NOMO-1 treated with DMSO at 0.1 percent for 48 hours (cell line): ENCODE data around the gene ACBD7.

Experiments
- DNase-seq: peaks from one replicate; lab custom pipeline; 2025; ENCODE audit not compliant: unreplicated experiment; lab: John Stamatoyannopoulos, UW

Gene ACBD7

DNA sequence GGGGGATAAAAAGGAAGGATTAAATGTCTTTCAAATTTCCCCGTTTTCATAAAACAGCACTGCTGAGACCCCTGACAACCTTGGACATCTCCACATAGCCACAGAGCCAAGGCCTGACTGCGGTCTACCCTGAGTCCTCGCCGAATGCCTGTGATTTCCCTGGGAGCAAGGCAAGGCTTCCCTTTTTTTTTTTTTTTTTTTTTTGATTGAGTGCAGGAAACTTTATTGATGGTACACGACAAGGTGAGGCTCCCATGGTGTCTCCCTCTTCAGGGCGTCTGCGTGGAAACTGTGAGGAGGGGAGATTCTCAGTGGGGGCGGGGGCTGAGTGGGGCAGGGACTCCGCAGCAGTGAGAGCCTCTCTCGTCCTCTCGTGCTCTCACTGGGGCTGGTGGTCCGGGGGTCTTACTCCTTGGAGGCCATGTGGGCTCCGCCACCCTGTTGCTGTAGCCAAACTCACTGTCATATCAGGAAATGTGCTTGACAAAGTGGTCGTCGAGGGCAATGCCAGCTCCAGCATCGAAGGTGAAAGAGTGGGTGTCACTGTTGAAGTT, 4.4 kb upstream of the ACBD7 start:
- DNase-seq = no peak

DNA sequence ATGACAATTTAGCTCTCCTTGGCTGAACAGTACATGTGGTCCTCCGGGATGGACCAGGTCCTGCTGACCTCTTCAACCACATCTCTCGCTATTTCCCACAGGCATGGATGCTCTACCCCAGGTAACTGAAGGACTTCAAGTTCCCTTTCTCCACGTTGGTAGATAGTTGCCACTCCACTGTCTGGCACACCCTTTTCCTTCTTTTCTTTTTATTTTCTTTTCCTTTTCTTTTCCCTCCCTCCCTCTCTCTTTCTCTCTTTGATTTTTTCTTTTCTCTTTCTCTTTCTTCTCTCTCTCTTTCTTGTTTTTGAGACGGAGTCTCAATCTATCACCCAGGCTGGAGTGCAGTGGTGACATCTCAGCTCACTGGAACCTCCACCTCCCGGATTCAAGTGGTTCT, 2.8 kb upstream of the ACBD7 start:
- DNase-seq = no peak

DNA sequence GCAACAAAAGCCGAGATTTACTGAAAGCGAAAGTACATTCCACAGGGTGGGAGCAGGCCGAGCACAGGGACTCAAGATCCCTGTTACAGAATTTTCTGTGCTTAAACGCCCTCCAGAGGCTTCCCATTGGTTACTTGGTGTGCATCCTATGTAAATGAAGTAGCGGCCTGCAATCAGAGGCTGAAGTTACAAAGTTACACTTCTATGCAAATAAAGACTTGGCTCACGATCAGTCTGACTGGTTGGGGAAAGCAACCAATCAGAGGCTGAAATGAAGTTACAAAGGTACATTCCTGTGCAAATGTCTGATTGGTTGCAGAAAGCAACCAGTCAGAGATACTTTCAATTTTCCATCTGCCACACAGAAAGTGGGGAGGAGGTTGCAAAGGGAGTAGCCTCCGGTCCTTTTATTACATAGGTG, 4.1 kb downstream of the ACBD7 start:
- no peak for DNase-seq

DNA sequence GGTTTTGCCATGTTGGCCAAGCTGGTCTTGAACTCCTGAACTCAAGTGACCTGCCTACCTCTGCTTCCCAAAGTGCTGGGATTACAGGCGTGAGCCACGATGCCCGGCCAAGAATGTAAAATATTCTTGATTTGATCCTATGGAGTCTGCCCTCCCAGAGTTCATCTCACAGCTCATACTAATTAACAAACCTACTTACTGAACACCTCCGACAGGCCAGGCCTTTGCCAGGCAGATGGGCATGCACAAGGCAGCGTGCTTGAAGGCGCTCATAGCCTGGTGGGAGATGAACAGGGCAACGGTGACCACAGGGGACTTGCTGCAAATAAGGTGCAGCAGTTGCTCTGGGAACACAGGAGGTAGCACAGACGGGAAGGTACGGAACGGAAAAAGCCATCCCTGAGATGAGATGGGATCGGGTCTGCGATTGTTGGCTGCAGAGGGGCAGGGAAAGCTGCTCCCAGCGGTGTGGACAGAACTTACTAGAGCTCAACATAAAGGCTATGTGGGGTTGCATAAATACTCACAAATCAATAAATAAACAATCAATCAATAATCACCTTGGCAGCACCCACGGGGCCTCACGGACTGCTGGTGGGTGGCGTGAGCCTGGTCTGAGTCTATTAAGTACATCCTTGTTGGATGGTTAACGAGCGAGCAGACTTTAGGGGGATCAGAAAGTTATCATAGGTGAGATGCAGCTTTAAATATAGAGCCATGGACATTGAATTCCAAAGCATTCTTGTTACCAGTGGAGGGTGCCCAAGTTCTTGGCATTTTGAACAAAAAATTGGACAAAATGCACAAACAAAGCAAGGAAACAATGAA, 4.7 kb downstream of the ACBD7 start:
- DNase-seq = no peak

DNA sequence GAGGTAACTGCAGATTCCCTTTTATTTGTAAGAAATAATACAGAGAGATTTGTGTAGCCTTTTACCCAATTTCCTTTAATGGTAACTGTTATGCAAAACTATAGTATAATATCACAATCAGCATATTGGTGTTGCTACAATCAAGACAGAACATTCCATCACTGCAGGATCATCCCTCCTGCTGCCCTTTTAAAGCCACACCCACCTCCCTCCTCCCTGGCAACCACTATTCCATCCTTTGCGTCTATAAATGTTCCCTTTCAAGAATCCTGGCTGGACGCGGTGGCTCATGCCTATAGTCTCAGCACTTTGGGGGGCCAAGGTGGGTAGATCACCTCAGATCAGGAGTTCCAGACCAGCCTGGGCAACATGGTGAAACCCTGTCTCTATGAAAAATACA, 13.2 kb downstream of the ACBD7 start:
- no peak for DNase-seq

DNA sequence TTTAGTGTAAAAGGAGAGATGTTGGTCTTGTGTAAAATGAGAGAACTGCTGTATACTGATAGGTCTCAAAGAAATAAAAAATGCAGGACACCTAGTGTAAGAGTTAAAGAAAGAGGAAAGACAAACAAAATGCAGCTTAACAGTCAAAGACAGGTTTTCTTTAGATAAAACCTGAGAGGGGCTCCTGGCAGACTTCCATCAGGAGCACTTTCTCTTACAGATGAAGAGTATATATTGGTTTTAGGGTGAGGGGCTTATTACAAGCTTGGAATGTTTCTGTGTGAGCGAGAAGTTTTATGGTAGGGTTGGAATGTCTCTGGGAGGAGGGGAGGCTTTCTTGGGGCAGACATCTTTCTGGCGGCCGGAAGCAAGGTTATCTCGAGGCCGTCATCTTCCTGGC, 16.2 kb downstream of the ACBD7 start:
- DNase-seq = no peak

DNA sequence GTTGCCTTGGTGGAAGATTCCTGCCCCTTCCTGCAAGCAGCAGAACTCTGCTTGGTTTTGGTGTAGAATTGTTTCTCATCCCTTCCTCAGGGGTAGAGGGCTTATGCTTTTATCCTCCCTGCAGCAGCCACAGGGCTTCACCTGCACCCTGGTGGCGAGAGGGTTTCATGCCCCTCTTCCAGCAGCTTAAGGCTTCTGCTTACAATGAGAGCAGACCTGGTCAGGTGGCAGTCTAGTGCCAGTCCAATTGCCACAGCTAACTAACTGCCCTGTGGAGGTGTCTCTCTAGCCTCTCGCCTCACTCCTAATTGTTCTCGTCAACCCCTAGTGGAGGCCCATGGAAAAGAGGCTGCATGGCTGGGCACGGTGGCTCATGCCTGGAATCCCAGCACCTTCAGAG, 19.3 kb downstream of the ACBD7 start:
- no peak for DNase-seq

DNA sequence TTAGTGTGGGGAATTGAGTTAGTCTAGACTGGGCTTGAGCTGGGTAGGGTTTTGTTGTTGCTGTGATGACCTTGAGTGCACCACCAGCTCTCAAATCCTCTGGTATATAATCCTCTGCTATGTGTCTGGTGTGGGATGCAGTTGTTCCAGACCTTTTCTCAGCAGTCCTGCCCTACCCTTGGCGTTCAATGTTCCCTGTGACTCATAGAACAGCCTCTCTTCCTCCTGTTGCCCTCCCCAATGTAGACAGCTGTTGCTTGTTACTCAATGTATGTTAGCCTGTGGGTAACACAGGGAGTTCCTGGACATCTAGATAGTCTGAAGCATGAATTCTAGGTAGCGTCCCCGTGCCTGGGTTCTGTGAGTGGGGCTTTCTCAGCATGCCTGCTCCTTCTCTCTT, 19.8 kb downstream of the ACBD7 start:
- no peak for DNase-seq

DNA sequence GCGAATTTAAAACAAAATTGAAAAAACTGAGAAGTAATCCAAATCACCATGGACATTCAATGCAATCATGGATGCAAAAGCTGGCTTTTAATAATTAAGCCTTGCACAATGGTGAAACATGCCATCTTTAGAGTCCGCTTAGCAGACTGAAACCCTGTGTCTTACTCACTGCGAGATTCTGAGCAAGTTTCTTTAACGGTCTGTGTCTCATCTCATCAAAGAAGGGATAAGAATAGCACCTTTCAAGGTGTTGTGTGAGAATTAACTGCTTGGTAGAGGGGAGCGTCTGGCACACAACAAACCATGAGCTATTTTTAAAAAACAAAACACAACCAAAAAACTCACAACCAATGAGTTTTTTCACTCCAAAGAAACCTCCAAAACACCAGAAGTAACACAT, 21.4 kb downstream of the ACBD7 start:
- no peak for DNase-seq

DNA sequence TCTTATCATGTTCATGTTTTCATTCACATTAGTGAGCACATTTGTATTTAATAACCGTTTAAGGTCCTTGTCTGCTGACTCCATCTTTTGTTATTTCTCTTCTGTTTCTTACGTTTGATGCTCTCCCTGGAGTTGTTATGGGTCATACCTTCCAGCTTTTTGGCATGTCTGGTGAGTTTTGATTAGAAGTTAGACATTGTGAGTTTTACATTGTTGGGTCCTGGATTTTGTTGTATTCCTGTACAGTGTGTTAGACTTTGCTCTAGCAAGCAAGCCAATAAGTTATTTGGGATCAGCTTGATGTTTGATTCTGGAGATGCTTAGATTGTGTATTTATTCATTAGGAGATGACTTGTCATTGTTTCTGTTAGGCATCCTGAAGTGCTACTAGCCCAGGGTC, 27.9 kb downstream of the ACBD7 start:
- no peak for DNase-seq

DNA sequence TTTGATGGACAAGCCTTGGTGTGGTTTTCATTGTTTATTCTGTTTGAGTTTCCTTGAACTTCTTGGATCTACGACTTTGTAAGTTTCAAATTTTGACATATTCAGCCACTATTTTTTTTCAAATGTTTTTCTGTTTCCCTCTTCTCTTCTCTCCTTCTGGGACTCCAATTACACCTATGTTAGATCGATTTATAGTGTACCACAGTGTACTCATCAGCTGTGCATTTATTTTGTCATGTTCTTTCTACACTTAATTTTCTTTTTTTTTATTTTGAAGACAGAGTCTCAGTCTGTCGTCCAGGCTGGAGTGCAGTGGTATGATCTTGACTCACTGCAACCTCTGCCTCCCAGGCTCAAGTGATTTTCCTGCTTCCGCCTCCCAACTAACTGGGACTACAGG, 28.7 kb downstream of the ACBD7 start:
- no peak for DNase-seq

DNA sequence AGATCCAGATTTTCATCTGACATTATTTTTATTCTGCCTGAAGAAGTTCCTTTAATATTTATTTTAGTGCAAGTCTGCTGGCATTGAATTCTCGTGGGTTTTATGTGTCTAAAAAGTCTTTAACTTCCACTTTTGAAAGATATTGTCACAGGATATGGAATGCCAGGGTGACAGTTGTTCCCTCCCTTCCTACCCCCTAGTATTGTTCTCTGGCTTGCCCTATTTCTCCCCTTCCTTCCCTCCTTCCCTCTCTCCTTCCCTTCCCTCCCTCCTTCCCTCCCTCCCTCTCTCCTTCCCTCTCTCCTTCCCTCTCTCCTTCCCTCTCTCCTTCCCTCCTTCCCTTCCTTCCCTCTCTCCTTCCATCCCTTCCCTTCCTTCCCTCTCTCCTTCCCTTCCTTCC, 29.9 kb downstream of the ACBD7 start:
- DNase-seq = no peak

DNA sequence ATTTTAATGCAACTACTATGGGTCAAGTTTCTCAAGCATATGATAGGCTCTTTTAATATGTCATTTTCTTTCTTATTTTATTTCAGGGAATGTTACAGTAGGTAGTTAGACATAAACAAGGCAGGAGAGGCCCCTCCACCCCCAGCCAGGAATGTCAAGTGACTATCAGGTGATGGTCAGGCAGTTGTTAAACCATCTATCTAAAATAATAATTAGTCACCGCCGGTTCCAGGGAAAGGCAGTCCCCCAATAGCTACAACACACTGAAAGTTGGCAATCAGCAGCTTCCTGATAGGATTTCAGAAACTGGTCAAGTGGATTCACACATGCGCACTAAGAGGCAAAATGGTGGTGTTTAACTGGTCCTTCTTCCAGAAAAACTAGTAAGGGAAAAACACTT, 35.5 kb downstream of the ACBD7 start:
- no peak for DNase-seq

DNA sequence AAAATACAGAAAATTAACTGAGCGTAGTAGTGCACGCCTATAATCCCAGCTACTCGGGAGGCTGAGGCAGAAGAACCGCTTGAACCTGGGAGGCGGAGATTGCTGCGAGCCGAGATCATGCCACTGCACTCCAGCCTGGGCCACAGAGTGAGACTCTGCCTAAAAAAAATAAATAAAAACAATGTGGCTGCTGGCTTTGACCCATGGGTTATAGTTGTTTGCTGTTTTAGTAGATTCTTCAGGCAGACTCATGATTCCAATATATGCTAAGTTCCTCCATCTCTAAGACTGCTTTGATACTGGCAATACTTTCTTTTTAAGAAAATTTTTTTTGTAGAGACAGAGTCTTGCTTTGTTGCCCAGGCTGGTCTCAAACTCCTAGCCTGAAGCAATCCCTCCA, 36.5 kb downstream of the ACBD7 start:
- no peak for DNase-seq

DNA sequence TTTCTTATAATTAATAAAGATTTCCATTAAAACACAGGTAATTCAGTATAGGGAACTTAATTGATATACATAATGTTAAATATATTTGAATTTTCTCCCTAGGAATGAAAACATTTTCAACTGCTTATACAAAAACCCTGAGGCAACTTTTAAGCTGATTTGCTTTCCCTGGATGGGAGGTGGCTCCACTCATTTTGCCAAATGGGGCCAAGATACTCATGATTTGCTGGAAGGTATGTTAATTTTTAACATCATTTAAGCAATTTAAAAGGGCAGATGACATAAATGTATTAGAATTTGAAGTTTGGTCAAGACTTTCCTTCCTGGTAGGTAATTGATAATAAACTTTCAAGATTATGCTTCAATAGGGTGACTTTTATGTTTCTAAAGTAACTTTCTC, 39.0 kb downstream of the ACBD7 start:
- DNase-seq = no peak

DNA sequence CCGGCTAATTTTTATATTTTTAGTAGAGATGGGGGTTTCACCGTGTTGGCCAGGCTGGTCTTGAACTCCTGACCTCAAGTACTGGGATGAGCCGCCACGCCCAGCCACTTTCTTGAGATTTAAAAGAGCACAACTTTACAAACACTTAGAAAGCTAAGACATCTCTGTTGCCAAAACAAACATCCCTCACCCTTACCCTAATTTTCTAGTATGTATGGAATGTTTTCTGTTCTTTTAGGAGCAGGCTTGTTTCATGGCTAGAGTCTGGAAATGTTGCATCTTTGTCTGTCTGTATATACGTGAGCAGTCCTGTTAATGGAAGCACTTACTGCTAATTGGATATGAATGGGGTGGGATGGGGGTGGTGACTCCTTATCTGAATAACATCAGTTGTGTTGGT, 42.0 kb downstream of the ACBD7 start:
- DNase-seq = no peak

DNA sequence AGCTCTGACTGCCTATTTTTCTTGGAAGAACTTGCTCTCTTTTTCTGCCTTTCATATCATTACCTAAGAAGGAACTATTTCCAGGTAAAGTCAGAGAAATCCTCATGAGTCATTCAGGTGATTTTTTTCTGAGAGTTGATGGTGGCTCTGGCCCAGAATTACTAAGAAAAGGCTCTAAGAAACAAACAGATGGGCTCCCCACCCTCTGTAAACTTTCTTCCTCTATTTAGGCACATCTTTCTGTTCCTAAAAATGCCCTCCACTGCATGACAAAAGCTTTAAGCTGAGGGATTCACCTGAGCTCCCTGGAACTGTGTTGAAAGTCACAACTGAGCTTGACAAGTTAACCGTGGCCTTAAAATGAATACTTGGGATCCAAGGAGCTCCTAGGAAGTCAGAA, 43.2 kb downstream of the ACBD7 start:
- DNase-seq = no peak

DNA sequence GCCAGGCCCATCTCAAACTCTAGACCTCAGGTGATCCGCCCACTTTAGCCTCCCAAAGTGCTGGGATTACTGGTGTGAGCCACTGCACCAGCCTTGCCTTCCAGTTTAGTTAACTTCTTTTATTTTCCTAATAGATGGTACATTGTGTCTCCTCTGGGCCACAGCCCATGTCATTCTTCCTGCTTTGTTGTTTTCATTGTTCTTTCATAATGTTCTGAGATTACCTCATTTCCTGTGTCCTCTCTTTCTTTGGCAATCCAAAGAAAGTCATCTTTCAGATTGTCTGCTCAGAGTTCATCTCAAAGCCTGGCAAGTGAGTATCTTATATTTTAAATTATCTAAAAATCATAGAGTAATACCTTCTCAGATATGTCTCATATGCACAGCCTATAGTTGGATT, 44.9 kb downstream of the ACBD7 start, which contains the start of gene OLAH:
Gene OLAH (plus strand): TSS at position 270 of the 400 bp plus-strand sequence. CDS start 3,346 bp downstream, outside the sequence.
- peak; percentile 48 for DNase-seq

DNA sequence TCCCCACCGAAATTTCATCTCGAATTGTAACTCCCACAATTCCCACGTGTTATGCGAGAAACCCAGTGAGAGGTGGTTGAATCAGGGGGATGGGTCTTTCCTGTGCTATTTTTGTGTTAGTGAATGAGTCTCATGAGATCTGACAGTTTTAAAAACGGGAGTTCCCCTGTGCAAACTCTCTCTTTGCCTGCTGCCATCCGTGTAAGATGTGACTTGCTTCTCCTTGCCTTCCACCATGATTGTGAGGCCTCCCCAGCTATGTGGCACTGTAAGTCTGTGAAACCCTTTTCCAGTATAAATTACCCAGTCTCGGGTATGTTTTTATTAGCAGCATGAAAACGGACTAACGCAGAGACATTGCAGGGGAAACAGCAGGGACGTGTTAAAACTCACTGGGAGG, 50.2 kb downstream of the ACBD7 start:
- no peak for DNase-seq

DNA sequence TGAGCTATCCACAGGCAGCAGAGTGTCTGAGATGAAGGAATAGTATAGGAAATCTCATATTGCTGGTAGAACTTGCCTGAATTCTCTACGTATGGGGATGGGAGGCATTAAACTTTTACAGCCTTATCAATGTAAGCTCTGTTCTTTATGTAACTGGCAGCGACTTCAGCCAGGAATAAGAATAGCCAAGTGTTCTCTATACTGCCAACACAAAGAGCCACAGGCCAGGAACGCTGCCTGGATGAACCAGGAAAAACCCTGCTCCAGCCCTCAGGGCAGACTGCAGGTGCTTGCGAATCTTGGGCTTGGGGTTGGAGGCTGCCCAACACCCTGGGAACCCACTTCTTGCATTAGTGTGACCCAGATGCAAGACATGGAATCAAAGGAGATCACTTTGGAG, 50.9 kb downstream of the ACBD7 start:
- no peak for DNase-seq

DNA sequence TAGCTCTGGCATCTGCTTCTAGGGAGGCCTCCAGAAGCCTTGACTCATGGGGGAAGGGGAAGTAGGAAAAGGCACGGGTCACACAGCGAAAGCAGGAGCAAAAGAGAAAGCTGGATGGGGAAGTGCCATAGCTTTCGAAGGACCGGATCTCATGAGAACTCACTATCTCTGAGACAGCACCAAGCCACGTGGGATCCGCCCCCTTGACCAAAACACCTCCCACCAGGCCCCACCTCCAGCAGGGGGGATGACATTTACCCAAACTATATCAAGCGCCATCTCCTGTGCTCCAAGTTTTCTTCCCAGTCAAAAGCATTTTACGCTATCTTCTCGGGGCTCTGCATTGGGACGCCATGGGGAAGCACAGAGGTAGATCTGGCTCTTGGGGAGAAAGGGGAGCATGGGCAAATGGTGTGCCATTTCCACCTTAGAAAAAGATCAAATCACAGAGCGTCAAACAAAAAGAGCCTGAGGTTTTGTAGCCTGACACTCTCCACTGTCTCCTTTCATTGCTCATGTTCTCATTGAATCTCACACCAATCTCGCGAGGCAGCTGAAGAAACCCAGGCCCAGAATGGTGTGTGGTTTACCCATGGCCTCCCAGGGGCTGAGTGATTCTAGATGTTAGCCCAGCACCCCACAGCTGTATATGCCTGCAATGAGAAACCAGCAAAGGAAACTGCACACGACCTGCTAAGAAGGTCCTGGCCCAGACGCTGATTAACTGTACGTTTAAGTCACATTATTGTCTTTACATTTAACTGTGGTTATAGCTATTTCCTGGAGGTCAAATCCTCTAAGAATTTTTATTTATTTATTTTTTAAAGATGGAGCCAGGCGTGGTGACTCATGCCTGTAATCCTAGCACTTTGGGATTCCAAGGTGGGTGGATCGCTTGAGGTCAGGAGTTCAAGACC, 52.9 kb downstream of the ACBD7 start:
- peak; percentile 91 for DNase-seq

DNA sequence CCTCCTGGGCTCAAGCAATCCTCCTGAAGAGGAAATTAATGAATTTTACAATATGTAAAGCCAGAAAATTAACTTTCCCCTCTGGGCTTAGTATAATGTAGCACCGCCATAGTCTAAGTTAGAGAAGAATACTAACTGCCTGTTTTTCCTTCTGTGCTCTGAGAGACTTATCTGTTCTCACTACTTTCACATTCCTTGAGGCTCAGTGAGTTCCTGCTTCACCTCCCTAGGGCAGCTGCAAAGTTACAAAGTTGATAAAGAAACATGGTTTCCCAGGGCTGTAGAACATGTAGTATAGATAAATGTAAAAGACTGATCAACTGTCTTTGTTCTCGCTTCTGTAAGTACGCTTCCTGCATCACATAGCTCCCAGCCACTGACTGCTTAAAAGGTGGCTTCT, 60.8 kb downstream of the ACBD7 start:
- DNase-seq = no peak
